NCI-H1436 treated with DMSO at 0.1 percent for 48 hours (cell line): ENCODE data around the gene TANGO6.

Experiments
- DNase-seq: peaks from one replicate; lab custom pipeline; 2025; lab: John Stamatoyannopoulos, UW

Gene TANGO6

GRCh38 chr16:68909099-68909733 lies 65.9 kb downstream of the TANGO6 start:
- no peak for DNase-seq

- DNase-seq: peak; percentile 10
These were observed 66.7 kb downstream of the TANGO6 start for GRCh38 chr16:68910051-68910450.

- no peak for DNase-seq
These were observed 72.3 kb downstream of the TANGO6 start for GRCh38 chr16:68915589-68915988.

GRCh38 chr16:68917541-68917940 lies 74.2 kb downstream of the TANGO6 start:
- no peak for DNase-seq

- no peak for DNase-seq
These were observed 77.0 kb downstream of the TANGO6 start for GRCh38 chr16:68920349-68920748.

- DNase-seq: no peak
These were observed 78.3 kb downstream of the TANGO6 start for GRCh38 chr16:68921637-68922036.

GRCh38 chr16:68923116-68923515 lies 79.8 kb downstream of the TANGO6 start:
- DNase-seq: no peak

- DNase-seq: no peak
These were observed 83.7 kb downstream of the TANGO6 start for GRCh38 chr16:68927018-68927417.

GRCh38 chr16:68931196-68931595 lies 87.9 kb downstream of the TANGO6 start:
- no peak for DNase-seq

GRCh38 chr16:68934402-68934801 lies 91.1 kb downstream of the TANGO6 start:
- no peak for DNase-seq

- no peak for DNase-seq
These were observed 91.7 kb downstream of the TANGO6 start for GRCh38 chr16:68935008-68935407.

GRCh38 chr16:68936736-68937631 lies 93.7 kb downstream of the TANGO6 start:
- DNase-seq: no peak

- DNase-seq: no peak
These were observed 96.5 kb downstream of the TANGO6 start for GRCh38 chr16:68939692-68940320.

- no peak for DNase-seq
These were observed 97.5 kb downstream of the TANGO6 start for GRCh38 chr16:68940816-68941215.

- no peak for DNase-seq
These were observed 100.6 kb downstream of the TANGO6 start for GRCh38 chr16:68943961-68944360.

GRCh38 chr16:68948230-68948910 lies 105.0 kb downstream of the TANGO6 start:
- DNase-seq: no peak

- no peak for DNase-seq
These were observed 108.9 kb downstream of the TANGO6 start for GRCh38 chr16:68951991-68952877.

- no peak for DNase-seq
These were observed 111.7 kb downstream of the TANGO6 start for GRCh38 chr16:68954911-68955635.

- DNase-seq: no peak
These were observed 117.6 kb downstream of the TANGO6 start for GRCh38 chr16:68960910-68961309.

GRCh38 chr16:68961778-68962402 lies 118.6 kb downstream of the TANGO6 start:
- no peak for DNase-seq
